IMR-90 (cell line): Measurements from ENCODE around the gene LDHAL6A. TPM values are rescaled to one million over a fixed set of nuclear protein-coding genes. Genes with fewer than 3 reads are reported as not detected.

Experiments
- ATAC-seq: fragments of 200-7000 bp; cut with Tn5 transposase; 2 replicates; pipeline ENCODE4 v1.9.1; 2020; ENCODE audit warnings: low read depth, mild to moderate bottlenecking, moderate library complexity
- BruUV-seq: library from RNA; stranded (reverse); fragments of 400-500 nt; replicated peaks from 2 replicates; lab custom pipeline; 2021; lab: Mats Ljungman, UMichigan
- CTCF ChIA-PET: fragments of 300-600 bp; formaldehyde crosslinking; extraction: SDS; loops from one replicate; lab custom pipeline; 2021; ENCODE audit warnings: antibody characterized with exemption; lab: Yijun Ruan, JAX
- POLR2A ChIA-PET: fragments of 300-600 bp; sonication (Branson Sonifier 250); formaldehyde crosslinking; loops from one replicate; lab custom pipeline; 2022; ENCODE audit warnings: antibody characterized with exemption; ENCODE audit not compliant: unreplicated experiment; lab: Charles Lee
- DNase-seq: peaks from one replicate; pipeline ENCODE4 v3.0.0; 2013
- H2AFZ ChIP-seq: replicated peaks from 2 replicates; pipeline ENCODE3; 2013; ENCODE audit warnings: low read length, mild to moderate bottlenecking; ENCODE audit not compliant: poor library complexity
- H2AK5ac ChIP-seq: 2 replicates; pipeline ENCODE4 v1.6.1; 2013; ENCODE audit warnings: low read depth, low read length, inconsistent platforms
- H2AK9ac ChIP-seq: replicated peaks from 2 replicates; pipeline ENCODE3; 2013; ENCODE audit warnings: mild to moderate bottlenecking, low read depth, low read length, moderate library complexity; ENCODE audit not compliant: poor library complexity
- H2BK120ac ChIP-seq: 2 replicates; pipeline ENCODE4 v1.6.1; 2013; ENCODE audit warnings: low read depth, low read length, inconsistent platforms
- H2BK15ac ChIP-seq: 3 replicates; pipeline ENCODE4 v1.6.1; 2013; ENCODE audit warnings: low read depth, low read length, inconsistent platforms
- H2BK20ac ChIP-seq: 2 replicates; pipeline ENCODE4 v1.6.1; 2013; ENCODE audit warnings: low read depth, mild to moderate bottlenecking, inconsistent platforms, low read length, moderate library complexity
- H2BK5ac ChIP-seq: 2 replicates; pipeline ENCODE4 v1.6.1; 2013; ENCODE audit warnings: mild to moderate bottlenecking, low read depth, low read length, inconsistent platforms; ENCODE audit not compliant: poor library complexity, severe bottlenecking
- H3K14ac ChIP-seq: replicated peaks from 2 replicates; pipeline ENCODE4 v1.6.1; 2013; ENCODE audit warnings: low read depth, low read length, inconsistent platforms
- H3K18ac ChIP-seq: 2 replicates; pipeline ENCODE4 v1.6.1; 2013; ENCODE audit warnings: low read depth, low read length, control low read depth
- H3K23ac ChIP-seq: 2 replicates; pipeline ENCODE4 v1.6.1; 2013; ENCODE audit warnings: low read depth, low read length, inconsistent platforms
- H3K27ac ChIP-seq: 2 replicates; pipeline ENCODE4 v1.5.1; 2013; ENCODE audit warnings: mild to moderate bottlenecking, control low read depth, low read length; ENCODE audit not compliant: insufficient read depth
- H3K27me3 ChIP-seq: 2 replicates; pipeline ENCODE4 v1.6.1; 2013; ENCODE audit warnings: low read length; ENCODE audit not compliant: control insufficient read depth, insufficient read depth
- H3K36me3 ChIP-seq: 2 replicates; pipeline ENCODE4 v1.6.1; 2013; ENCODE audit warnings: low read length, mixed read lengths; ENCODE audit not compliant: control insufficient read depth, insufficient read depth
- H3K4ac ChIP-seq: 2 replicates; pipeline ENCODE4 v1.6.1; 2013; ENCODE audit warnings: low read depth, low read length, inconsistent platforms
- H3K4me1 ChIP-seq: 2 replicates; pipeline ENCODE4 v1.6.1; 2013; ENCODE audit warnings: low read length, mixed read lengths; ENCODE audit not compliant: control insufficient read depth, insufficient read depth
- H3K4me2 ChIP-seq: 2 replicates; pipeline ENCODE4 v1.6.1; 2013; ENCODE audit warnings: low read depth, mild to moderate bottlenecking, control low read depth, low read length, moderate library complexity
- H3K4me3 ChIP-seq: 2 replicates; pipeline ENCODE4 v1.5.1; 2013; ENCODE audit warnings: low read depth, mild to moderate bottlenecking, control low read depth, low read length, moderate library complexity; ENCODE audit not compliant: insufficient read depth
- H3K56ac ChIP-seq: 2 replicates; pipeline ENCODE4 v1.6.1; 2013; ENCODE audit warnings: low read length, inconsistent platforms; ENCODE audit not compliant: insufficient read depth; ENCODE audit errors: extremely low read depth
- H3K79me1 ChIP-seq, 2 experiments: 2 replicates each; pipeline ENCODE4 v1.6.1; 2013; ENCODE audit warnings: low read length in 2 of 2, inconsistent platforms in 1 of 2, low read depth in 1 of 2
- H3K9ac ChIP-seq: 2 replicates; pipeline ENCODE4 v1.6.1; 2013; ENCODE audit warnings: low read depth, low read length, control low read depth
- H3K9me1 ChIP-seq: 2 replicates; pipeline ENCODE4 v1.6.1; 2013; ENCODE audit warnings: low read length, inconsistent platforms; ENCODE audit not compliant: insufficient read depth
- H3K9me3 ChIP-seq: 2 replicates; pipeline ENCODE4 v1.6.1; 2013; ENCODE audit warnings: low read length; ENCODE audit not compliant: control insufficient read depth, insufficient read depth
- H4K20me1 ChIP-seq: 2 replicates; pipeline ENCODE4 v1.6.1; 2013; ENCODE audit warnings: low read length, inconsistent platforms; ENCODE audit not compliant: insufficient read depth
- H4K5ac ChIP-seq: 2 replicates; pipeline ENCODE4 v1.6.1; 2013; ENCODE audit warnings: mild to moderate bottlenecking, low read depth, low read length, control low read depth
- H4K8ac ChIP-seq, 2 experiments: 2 replicates each; pipeline ENCODE4 v1.6.1; 2013; ENCODE audit warnings: low read depth in 2 of 2, low read length in 2 of 2, control low read depth in 1 of 2, inconsistent platforms in 1 of 2
- H4K91ac ChIP-seq: 2 replicates; pipeline ENCODE4 v1.6.1; 2013; ENCODE audit warnings: low read depth, low read length, inconsistent platforms; ENCODE audit not compliant: insufficient read depth
- CEBPB ChIP-seq: IDR thresholded peaks from 2 replicates; pipeline ENCODE4 v1.6.1; 2012; ENCODE audit warnings: low read depth, low read length, improper control_type of control experiment
- FOS ChIP-seq: fragments of 150-350 bp; IDR thresholded peaks from 2 replicates; pipeline ENCODE4 v1.6.1; 2016; ENCODE audit warnings: low read depth, low read length
- MAZ ChIP-seq: IDR thresholded peaks from 2 replicates; pipeline ENCODE4 v1.6.1; 2012; ENCODE audit warnings: low read depth, mild to moderate bottlenecking, low read length, improper control_type of control experiment, moderate library complexity, borderline replicate concordance
- MXI1 ChIP-seq: IDR thresholded peaks from 2 replicates; pipeline ENCODE4 v1.6.1; 2012; ENCODE audit warnings: low read depth, mild to moderate bottlenecking, low read length, moderate library complexity, borderline replicate concordance
- POLR2A ChIP-seq: IDR thresholded peaks from 2 replicates; pipeline ENCODE4 v1.6.1; 2012; ENCODE audit warnings: mild to moderate bottlenecking, low read depth, low read length
- RAD21 ChIP-seq: IDR thresholded peaks from 2 replicates; pipeline ENCODE4 v1.6.1; 2012; ENCODE audit warnings: low read length, improper control_type of control experiment
- RCOR1 ChIP-seq: IDR thresholded peaks from 2 replicates; pipeline ENCODE4 v1.6.1; 2012; ENCODE audit warnings: mild to moderate bottlenecking, low read length, improper control_type of control experiment; ENCODE audit not compliant: insufficient replicate concordance
- WGBS, 2 experiments: methylation state at CpG; one replicate each; pipeline versions ENCODE4 v1.1.5 to v1.1.7; 2013; ENCODE audit warnings: missing lambda C conversion rate in 2 of 2; ENCODE audit not compliant: insufficient read length in 1 of 2; ENCODE audit errors: extremely low coverage in 2 of 2; 5-methylcytosine and 5-hydroxymethylcytosine counted together
- dilution Hi-C: fragments of 300-500 bp; cut with HindIII; formaldehyde crosslinking; loops from one replicate; pipeline ENCODE4 v1.14.3; 2018; ENCODE audit warnings: low sequenced_read_pairs; ENCODE audit not compliant: unreplicated experiment
- in situ Hi-C: fragments of 300-500 bp; cut with MboI; formaldehyde crosslinking; loops from 3 replicates; pipeline ENCODE4 v1.14.3; 2019; ENCODE audit warnings: low sequenced_read_pairs, inconsistent platforms, mixed read lengths
- intact Hi-C: fragments of 100-400 bp; cut with micrococcal nuclease; formaldehyde crosslinking; loops from 2 replicates; pipeline ENCODE4 v1.10.0; 2022
- polyA plus RNA-seq, 3 experiments: library from polyadenylated mRNA; depleted of rRNA; stranded (reverse); fragments of >200 nt; gene quantifications; 2 replicates each; pipeline ENCODE4 v1.2.3, GENCODE V29; 2012; ENCODE audit warnings: low replicate concordance in 1 of 3
- total RNA-seq: library from RNA; depleted of rRNA; stranded (reverse); fragments of >200 nt; gene quantifications from 2 replicates; pipeline ENCODE4 v1.2.3, GENCODE V29; 2012
- TF ChIP-seq, protein P1 (sequence below): fragments of 150-350 bp; IDR thresholded peaks from 2 replicates; pipeline ENCODE4 v1.6.1; 2016; ENCODE audit warnings: low read depth, mild to moderate bottlenecking, low read length, moderate library complexity, borderline replicate concordance
- TF ChIP-seq, protein P2 (sequence below): fragments of 150-350 bp; IDR thresholded peaks from 2 replicates; pipeline ENCODE4 v1.6.1; 2017; ENCODE audit warnings: mild to moderate bottlenecking, antibody characterized with exemption, low read length, low read depth

Gene LDHAL6A
- total and polyA plus RNA-seq, 2 of the 4 experiments (the other 2 are of a cell fraction), result not detected

DNA sequence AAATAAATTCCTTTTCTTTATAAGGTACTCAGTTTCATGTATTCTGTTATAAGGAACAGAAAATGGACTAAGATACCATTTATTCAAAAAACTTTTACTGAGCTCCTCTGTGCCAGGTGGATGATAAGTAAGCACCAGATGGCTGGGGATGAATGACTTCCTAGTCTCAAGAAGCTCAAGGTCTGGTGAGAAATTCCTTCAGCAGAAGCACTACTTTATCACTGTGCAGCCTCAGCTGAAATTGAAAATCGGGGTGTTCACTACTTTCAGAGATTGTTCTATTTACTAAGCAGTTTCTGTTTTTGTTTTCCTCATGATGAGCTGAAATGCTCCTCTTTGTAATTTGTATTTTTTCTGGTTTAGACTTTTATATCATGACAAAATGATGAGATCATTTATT is 7.8 kb downstream of the LDHAL6A start:
- Histone ChIP-seq H3K4me1 (no peaks in the 10 kb centered on the region), H4K5ac (no peak overlapping the region), H3K9me1 (no peaks in the 10 kb centered on the region), H3K18ac (no peak overlapping the region), H3K27ac (no peak overlapping the region), H2BK120ac (no peak overlapping the region), H4K20me1 (no peaks in the 10 kb centered on the region), H2AK9ac (no peak overlapping the region), H3K27me3 (no peaks in the 10 kb centered on the region), H3K4me3 (no peak overlapping the region), H3K79me1 (no peaks in the 10 kb centered on the region), H3K4ac (no peak overlapping the region), H2BK20ac (no peak overlapping the region), H2BK15ac (no peak overlapping the region), H3K36me3 (no peaks in the 10 kb centered on the region), H2AFZ (no peak overlapping the region), H2AK5ac (no peak overlapping the region), H2BK5ac (no peak overlapping the region), H3K9me3 (no peaks in the 10 kb centered on the region), H3K9ac (no peak overlapping the region), H3K56ac (no peak overlapping the region), H4K91ac (no peak overlapping the region), H3K23ac (no peak overlapping the region), H3K4me2 (no peak overlapping the region), H3K14ac (no peak overlapping the region), H4K8ac (no peak overlapping the region)
- intact Hi-C loops (no loop called here), in situ Hi-C loops (no loop called here), dilution Hi-C loops (no loop called here)
- TF ChIP-seq MAZ (no peak), RCOR1 (no peak), RAD21 (no peak), CEBPB (no peak), FOS (no peak), POLR2A (no peak), MXI1 (no peak)
- TF ChIP-seq, protein P1, sequence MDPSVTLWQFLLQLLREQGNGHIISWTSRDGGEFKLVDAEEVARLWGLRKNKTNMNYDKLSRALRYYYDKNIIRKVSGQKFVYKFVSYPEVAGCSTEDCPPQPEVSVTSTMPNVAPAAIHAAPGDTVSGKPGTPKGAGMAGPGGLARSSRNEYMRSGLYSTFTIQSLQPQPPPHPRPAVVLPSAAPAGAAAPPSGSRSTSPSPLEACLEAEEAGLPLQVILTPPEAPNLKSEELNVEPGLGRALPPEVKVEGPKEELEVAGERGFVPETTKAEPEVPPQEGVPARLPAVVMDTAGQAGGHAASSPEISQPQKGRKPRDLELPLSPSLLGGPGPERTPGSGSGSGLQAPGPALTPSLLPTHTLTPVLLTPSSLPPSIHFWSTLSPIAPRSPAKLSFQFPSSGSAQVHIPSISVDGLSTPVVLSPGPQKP, result no peak
- TF ChIP-seq, protein P2, sequence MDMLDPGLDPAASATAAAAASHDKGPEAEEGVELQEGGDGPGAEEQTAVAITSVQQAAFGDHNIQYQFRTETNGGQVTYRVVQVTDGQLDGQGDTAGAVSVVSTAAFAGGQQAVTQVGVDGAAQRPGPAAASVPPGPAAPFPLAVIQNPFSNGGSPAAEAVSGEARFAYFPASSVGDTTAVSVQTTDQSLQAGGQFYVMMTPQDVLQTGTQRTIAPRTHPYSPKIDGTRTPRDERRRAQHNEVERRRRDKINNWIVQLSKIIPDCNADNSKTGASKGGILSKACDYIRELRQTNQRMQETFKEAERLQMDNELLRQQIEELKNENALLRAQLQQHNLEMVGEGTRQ, result no peak
- POLR2A ChIA-PET, result no interaction called here
- CTCF ChIA-PET, result interaction anchor here (0.9 to 1.8 kb wide), 3 partner anchors 11 to 220 kb away, joined by 3 read pairs; no protein-coding TSS in a partner anchor
- DNase-seq (no peak), ATAC-seq (no peak)
- BruUV-seq, result no TSS peak
- no CpG with 5 or more reads among the region's 1 CpG for WGBS, 2 experiments
